Peyer's patch (tissue), 4 donors: ENCODE data around the gene ANO10. TPM values are rescaled to one million over a fixed set of nuclear protein-coding genes. Genes with fewer than 3 reads are reported as not detected.
"Not testable (repeated sequence)": the region's sequence is repeated elsewhere in the genome, so short reads cannot be mapped to it uniquely, and the experiment has no call there.

ENCODE experiments used
- DNase-seq, 3 donors: peaks; one replicate each; pipeline ENCODE4 v3.0.0-alpha.2; 2017 to 2019
- H3K27ac ChIP-seq, 4 donors: fragments of 200-600 bp; sonication (generic); one replicate each; pipeline ENCODE4 v1.5.1; 2016 to 2019
- H3K27me3 ChIP-seq, 2 donors: fragments of 200-600 bp; sonication (generic); one replicate each; pipeline ENCODE4 v1.5.1; 2019
- H3K36me3 ChIP-seq, 3 donors: fragments of 200-600 bp; sonication (generic); one replicate each; pipeline ENCODE4 v1.5.1; 2016 to 2019
- H3K4me1 ChIP-seq, 4 donors: fragments of 200-600 bp; sonication (generic); one replicate each; pipeline ENCODE4 v1.5.1; 2016 to 2019
- H3K4me3 ChIP-seq, 4 donors: fragments of 200-600 bp; sonication (generic); 1 replicate in 3 of 4; 2 replicates in 1 of 4; pipeline ENCODE4 v1.5.1; 2016 to 2019; ENCODE audit warnings: mild to moderate bottlenecking in 1 of 4
- H3K9me3 ChIP-seq, 4 donors: fragments of 200-600 bp; sonication (generic); one replicate each; pipeline ENCODE4 v1.5.1; 2016 to 2019; ENCODE audit warnings: mild to moderate bottlenecking in 1 of 4
- CTCF ChIP-seq, 6 experiments: fragments of 450-650 bp in 4 of 6; fragments of 200-600 bp in 2 of 6; sonication (generic) in 1 of 6; IDR thresholded peaks; one replicate each; pipeline ENCODE4 v1.5.1; 2017 to 2019; ENCODE audit warnings: antibody characterized with exemption in 6 of 6, mild to moderate bottlenecking in 3 of 6, moderate library complexity in 1 of 6
- POLR2A ChIP-seq, 2 donors: fragments of 450-650 bp; IDR thresholded peaks; one replicate each; pipeline ENCODE4 v1.5.1; 2017; ENCODE audit warnings: antibody characterized with exemption in 2 of 2, mild to moderate bottlenecking in 2 of 2, moderate library complexity in 2 of 2
- total RNA-seq, 4 donors: library from RNA; depleted of rRNA; stranded (reverse); fragments of >200 nt; gene quantifications; one replicate each; pipeline ENCODE4 v1.1.0, GENCODE V29; 2016

Gene ANO10
- total RNA-seq, 4 donors from 2014 or later, result 33.8 to 110 (median 70.0) TPM

- Histone ChIP-seq H3K27me3 (no peaks in the 10 kb centered on the region), H3K4me1 (no peaks in the 10 kb centered on the region), H3K9me3 (no peaks in the 10 kb centered on the region), H3K36me3 (no peaks in the 10 kb centered on the region), H3K27ac (no peak overlapping the region), H3K4me3 (no peak overlapping the region)
- TF ChIP-seq POLR2A (IDR thresholded peaks at IDR 0.05) (no peak), CTCF (IDR thresholded peaks at IDR 0.05) (no peak)
- no peak for DNase-seq
Observed at GRCh38 chr3:43490640-43491185, 131.1 kb downstream of the ANO10 start.

- no peak overlapping the region for H3K4me3 ChIP-seq
- no peaks in the 10 kb centered on the region for H3K36me3 ChIP-seq
- H3K4me1 ChIP-seq, result no peaks in the 10 kb centered on the region
- no peaks in the 10 kb centered on the region for H3K9me3 ChIP-seq
- no peak overlapping the region for H3K27ac ChIP-seq
- DNase-seq, result no peak
- H3K27me3 ChIP-seq, result no peaks in the 10 kb centered on the region
- TF ChIP-seq CTCF (IDR thresholded peaks at IDR 0.05), result no peak
- no peak for TF ChIP-seq POLR2A (IDR thresholded peaks at IDR 0.05)
Observed at GRCh38 chr3:43489930-43490329, 131.9 kb downstream of the ANO10 start.

- Histone ChIP-seq H3K4me1 (no peaks in the 10 kb centered on the region), H3K4me3 (no peak overlapping the region), H3K27me3 (no peaks in the 10 kb centered on the region), H3K9me3 (no peaks in the 10 kb centered on the region), H3K27ac (no peak overlapping the region), H3K36me3 (no peaks in the 10 kb centered on the region)
- TF ChIP-seq POLR2A (IDR thresholded peaks at IDR 0.05), result no peak
- TF ChIP-seq CTCF (IDR thresholded peaks at IDR 0.05), result no peak
- DNase-seq, result no peak
Observed at GRCh38 chr3:43485931-43486330, 135.9 kb downstream of the ANO10 start.

- Histone ChIP-seq H3K4me3 (no peak overlapping the region), H3K9me3 (no peaks in the 10 kb centered on the region), H3K27me3 (no peaks in the 10 kb centered on the region), H3K4me1 (no peaks in the 10 kb centered on the region), H3K36me3 (no peaks in the 10 kb centered on the region), H3K27ac (no peak overlapping the region)
- no peak for DNase-seq
- no peak for TF ChIP-seq CTCF (IDR thresholded peaks at IDR 0.05)
Observed at GRCh38 chr3:43484926-43485488, 136.8 kb downstream of the ANO10 start.

GRCh38 chr3:43481375-43481774 is 140.4 kb downstream of the ANO10 start:
- DNase-seq, result no peak
- TF ChIP-seq POLR2A (IDR thresholded peaks at IDR 0.05) (no peak), CTCF (IDR thresholded peaks at IDR 0.05) (no peak)
- Histone ChIP-seq H3K27me3 (no peaks in the 10 kb centered on the region), H3K4me3 (no peak overlapping the region), H3K4me1 (no peaks in the 10 kb centered on the region), H3K36me3 (no peaks in the 10 kb centered on the region), H3K27ac (no peak overlapping the region), H3K9me3 (no peaks in the 10 kb centered on the region)

- H3K4me3 ChIP-seq, H3K9me3 ChIP-seq, H3K27ac ChIP-seq, DNase-seq, H3K4me1 ChIP-seq, H3K36me3 ChIP-seq, H3K27me3 ChIP-seq: not testable (repeated sequence)
Observed at GRCh38 chr3:43478839-43479238, 143.0 kb downstream of the ANO10 start.
